Measurements from ENCODE around the gene MLLT3. TPM values are rescaled to one million over a fixed set of nuclear protein-coding genes. Genes with fewer than 3 reads are reported as not detected.

MLLT3 gene
- total RNA-seq, 3 donors from 2014 or later, result 8.8 to 30.3 (median 22.6) TPM

DNA sequence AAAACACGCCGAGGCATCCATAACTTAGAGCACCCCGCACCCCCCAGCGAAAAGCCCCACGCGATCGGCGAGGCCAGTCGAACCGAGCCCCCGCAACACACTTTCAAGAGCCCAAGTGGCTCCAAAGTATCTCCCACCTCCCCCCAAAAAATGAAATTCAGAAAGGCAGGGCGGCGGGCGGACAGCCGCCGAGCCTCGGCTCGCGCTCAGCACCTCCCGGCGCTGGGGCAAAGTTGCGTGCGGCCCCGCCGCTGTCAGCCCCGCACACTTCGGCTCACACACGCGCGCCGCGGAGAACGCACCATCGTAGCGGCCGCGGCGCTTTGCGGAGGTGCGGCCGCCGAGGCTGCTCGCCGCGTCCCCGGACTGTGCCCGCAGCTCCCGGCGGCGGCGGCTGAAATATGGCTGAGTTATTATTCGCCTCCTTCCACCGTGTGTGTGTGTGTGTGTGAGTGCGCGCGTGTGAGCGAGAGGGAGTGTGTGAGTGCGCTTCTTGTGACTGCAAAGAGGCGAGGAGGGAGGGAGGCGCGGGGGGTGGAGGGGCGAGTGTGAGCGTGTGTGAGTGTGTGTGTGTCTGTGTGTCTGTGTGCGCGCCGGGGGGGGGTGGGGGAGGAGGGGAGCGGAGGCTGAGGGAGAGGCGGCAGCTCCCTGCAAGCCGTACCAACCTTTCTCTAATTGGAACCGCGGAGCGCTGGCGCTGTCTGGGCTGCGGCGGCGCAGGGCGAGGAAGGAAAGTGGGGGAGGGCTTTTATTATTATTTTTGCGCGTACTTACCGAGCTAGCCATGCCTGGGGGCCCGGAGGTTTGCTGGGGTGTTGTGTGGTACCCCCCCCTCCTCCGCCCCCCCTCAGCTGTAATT is 599 bp downstream of the MLLT3 start:
- Histone ChIP-seq H3K27me3 (no peaks in the 10 kb centered on the region), H3K4me1 (peaks cover 0 to 5% of the 10 kb centered on the region in 2 donors), H3K36me3 (no peaks in the 10 kb centered on the region), H3K27ac (peak overlapping the region; percentile 75 to 85), H3K9me3 (no peaks in the 10 kb centered on the region), H3K4me3 (peak overlapping the region; percentile 69 to 93 (median 79))
- intact Hi-C loops (cut with DNase I; ENCODE audit: low total_unique reads), result loop anchor here (5.0 kb wide), 1 partner anchor 269 kb away; no protein-coding TSS in a partner anchor
- peak; percentile 44 to 57 for DNase-seq (ENCODE audit: low spot score in 2 of 2)
- TF ChIP-seq, protein P1, sequence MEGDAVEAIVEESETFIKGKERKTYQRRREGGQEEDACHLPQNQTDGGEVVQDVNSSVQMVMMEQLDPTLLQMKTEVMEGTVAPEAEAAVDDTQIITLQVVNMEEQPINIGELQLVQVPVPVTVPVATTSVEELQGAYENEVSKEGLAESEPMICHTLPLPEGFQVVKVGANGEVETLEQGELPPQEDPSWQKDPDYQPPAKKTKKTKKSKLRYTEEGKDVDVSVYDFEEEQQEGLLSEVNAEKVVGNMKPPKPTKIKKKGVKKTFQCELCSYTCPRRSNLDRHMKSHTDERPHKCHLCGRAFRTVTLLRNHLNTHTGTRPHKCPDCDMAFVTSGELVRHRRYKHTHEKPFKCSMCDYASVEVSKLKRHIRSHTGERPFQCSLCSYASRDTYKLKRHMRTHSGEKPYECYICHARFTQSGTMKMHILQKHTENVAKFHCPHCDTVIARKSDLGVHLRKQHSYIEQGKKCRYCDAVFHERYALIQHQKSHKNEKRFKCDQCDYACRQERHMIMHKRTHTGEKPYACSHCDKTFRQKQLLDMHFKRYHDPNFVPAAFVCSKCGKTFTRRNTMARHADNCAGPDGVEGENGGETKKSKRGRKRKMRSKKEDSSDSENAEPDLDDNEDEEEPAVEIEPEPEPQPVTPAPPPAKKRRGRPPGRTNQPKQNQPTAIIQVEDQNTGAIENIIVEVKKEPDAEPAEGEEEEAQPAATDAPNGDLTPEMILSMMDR (IDR thresholded peaks at IDR 0.05), result peak in 1 of 3 donors; percentile 11
- no peak for TF ChIP-seq POLR2A (IDR thresholded peaks at IDR 0.05)

DNA sequence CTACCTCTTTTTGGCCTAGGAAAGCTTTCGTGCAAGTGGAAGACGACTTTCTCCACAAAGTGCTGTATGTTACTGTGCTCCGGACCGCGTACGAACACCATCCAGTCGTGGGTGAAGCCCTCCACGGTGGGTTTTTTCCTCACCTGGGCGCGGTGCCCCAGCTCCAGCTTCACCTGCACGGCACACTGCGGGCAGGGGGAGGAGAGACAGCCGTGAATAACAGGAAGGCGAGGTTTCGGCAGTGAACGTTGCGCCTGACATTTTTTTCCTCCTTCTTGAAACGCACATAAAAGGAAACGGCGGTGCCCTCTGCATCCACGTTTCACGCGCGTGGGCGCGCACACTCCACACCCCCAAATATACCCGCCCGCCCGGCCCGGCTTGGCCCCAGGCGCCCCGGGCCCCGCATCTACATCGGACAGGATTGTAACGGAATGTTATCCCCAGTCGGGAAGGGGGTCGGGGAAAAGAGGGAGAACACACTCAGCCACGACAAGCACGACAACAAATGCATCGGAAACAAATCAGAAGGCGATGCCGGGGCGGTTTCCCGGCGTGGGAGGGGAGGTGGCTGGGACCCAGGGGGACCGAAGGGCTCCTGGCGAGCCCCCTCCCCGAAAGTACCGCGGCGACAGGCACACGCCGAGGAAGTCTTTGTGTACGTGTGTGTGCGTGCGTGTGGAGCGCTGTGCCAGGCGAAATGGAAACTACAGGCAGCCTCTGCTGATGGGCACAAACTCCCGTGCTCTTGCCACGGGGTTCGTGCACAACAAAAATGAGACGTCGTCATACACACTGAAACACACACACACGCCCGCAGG is 1.4 kb downstream of the MLLT3 start:
- no peaks in the 10 kb centered on the region for H3K27me3 ChIP-seq
- peak overlapping the region; percentile 69 to 93 (median 79) for H3K4me3 ChIP-seq
- H3K9me3 ChIP-seq, result no peaks in the 10 kb centered on the region
- peaks cover 0 to 5% of the 10 kb centered on the region in 2 donors for H3K4me1 ChIP-seq
- peak in 1 of 2 donors; percentile 53 for DNase-seq (ENCODE audit: low spot score in 2 of 2)
- peak overlapping the region; percentile 75 to 85 for H3K27ac ChIP-seq
- H3K36me3 ChIP-seq, result no peaks in the 10 kb centered on the region
- intact Hi-C loops (cut with DNase I; ENCODE audit: low total_unique reads), result loop anchor here (5.0 kb wide), 1 partner anchor 269 kb away; no protein-coding TSS in a partner anchor
- TF ChIP-seq POLR2A (IDR thresholded peaks at IDR 0.05) (no peak), POLR2AphosphoS5 (IDR thresholded peaks at IDR 0.05) (no peak)
- TF ChIP-seq, protein P1 (IDR thresholded peaks at IDR 0.05), result no peak

DNA sequence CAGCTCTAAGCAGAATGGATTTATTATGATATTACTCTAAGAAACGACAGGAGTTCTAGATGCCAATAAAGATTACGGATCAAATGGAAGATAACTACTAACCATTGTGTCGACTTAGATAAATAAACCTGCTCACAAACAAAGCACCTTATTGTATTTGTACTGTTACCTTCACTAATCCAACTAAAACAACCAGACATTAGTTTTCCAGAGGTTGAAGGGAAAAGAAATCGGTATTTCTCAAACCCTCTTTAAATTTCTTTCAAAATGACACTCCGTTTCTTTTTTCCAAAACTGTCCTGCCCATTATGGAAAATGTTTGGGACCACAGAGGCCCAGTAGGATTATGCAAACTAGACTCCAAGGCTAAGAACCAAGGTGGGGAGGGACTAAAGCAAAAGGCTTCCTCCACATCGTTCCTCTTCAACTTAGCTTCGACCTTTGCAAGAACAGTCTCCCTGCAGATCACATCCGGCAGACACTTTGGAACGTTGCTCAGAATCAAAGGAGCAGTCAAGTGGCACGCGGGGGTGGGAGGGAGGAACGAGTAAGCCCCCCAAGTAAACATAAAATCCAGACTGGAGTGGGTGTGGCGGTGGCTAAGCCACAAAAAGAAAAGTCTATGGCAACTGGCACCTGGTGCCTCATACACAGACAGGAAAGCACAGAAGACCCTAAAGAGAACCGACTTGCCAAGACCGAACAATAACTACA is 2.7 kb downstream of the MLLT3 start:
- Histone ChIP-seq H3K27me3 (no peaks in the 10 kb centered on the region), H3K27ac (peak overlapping the region; percentile 75 to 85), H3K4me3 (peak overlapping the region; percentile 69 to 93 (median 79)), H3K4me1 (peaks cover 0 to 5% of the 10 kb centered on the region in 2 donors), H3K36me3 (no peaks in the 10 kb centered on the region), H3K9me3 (no peaks in the 10 kb centered on the region)
- no peak for TF ChIP-seq POLR2AphosphoS5 (IDR thresholded peaks at IDR 0.05)
- TF ChIP-seq, protein P1 (IDR thresholded peaks at IDR 0.05), result no peak
- TF ChIP-seq POLR2A (IDR thresholded peaks at IDR 0.05), result no peak
- no peak for DNase-seq (ENCODE audit: low spot score in 2 of 2)
- intact Hi-C loops (cut with DNase I; ENCODE audit: low total_unique reads), result loop anchor here (5.0 kb wide), 1 partner anchor 267 kb away; no protein-coding TSS in a partner anchor

DNA sequence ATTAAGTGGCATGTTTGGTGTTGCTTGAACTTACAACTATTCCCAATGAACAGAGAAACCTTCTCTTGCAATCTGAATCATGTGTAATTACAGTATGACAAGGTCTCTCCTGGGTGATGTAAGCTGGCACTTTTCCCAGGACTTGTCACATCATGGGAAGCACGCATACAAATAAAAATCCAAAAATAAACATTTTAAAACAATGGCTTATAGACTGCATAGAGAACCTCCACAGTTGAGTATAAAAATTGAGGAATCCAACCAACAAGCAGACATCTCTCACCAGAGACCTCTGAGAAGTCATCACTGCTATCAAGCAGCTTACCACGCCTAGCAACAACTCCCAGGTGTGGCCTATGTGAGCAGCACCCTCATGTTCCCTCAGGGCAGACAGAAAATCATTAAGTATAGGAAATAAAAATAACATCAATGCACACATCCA is 3.9 kb downstream of the MLLT3 start:
- Histone ChIP-seq H3K4me1 (peaks cover 0 to 5% of the 10 kb centered on the region in 2 donors), H3K27ac (peak overlapping the region in 1 of 2 donors; percentile 11), H3K36me3 (no peaks in the 10 kb centered on the region), H3K9me3 (no peaks in the 10 kb centered on the region), H3K4me3 (no peak overlapping the region), H3K27me3 (no peaks in the 10 kb centered on the region)
- intact Hi-C loops (cut with DNase I; ENCODE audit: low total_unique reads), result no loop called here
- TF ChIP-seq POLR2A (IDR thresholded peaks at IDR 0.05) (no peak), POLR2AphosphoS5 (IDR thresholded peaks at IDR 0.05) (no peak)
- TF ChIP-seq, protein P1 (IDR thresholded peaks at IDR 0.05), result no peak
- DNase-seq (ENCODE audit: low spot score in 2 of 2), result no peak
